HT-29 (cell line): ENCODE data around the gene LRRC8C. TPM values are rescaled to one million over a fixed set of nuclear protein-coding genes. Genes with fewer than 3 reads are reported as not detected.
A peak's percentile ranks its signal among the peaks of the same experiment; 100 is the strongest.

ENCODE experiments used
- DNase-seq: peaks from one replicate; pipeline ENCODE4 v3.0.0-alpha.2; 2015; ENCODE audit warnings: low spot score
- small RNA-seq: library from RNA; depleted of rRNA; stranded (forward); fragments of <200 nt; gene quantifications from one replicate; pipeline ENCODE3, GENCODE V24; 2014
- total RNA-seq: library from RNA; depleted of rRNA; stranded (reverse); fragments of >200 nt; shearing (Covaris generic); gene quantifications from 2 replicates; pipeline ENCODE4 v1.2.3, GENCODE V29; 2014; rRNA removed

The LRRC8C gene
- total RNA-seq, 1 experiment from 2014 or later: 2.9 TPM

- peak; percentile 2 for DNase-seq
Observed at GRCh38 chr1:89763649-89763986, 130.7 kb downstream of the LRRC8C start.

GRCh38 chr1:89765774-89766173 lies 132.9 kb downstream of the LRRC8C start:
- DNase-seq: peak; percentile 10

GRCh38 chr1:89767618-89768017 lies 134.7 kb downstream of the LRRC8C start:
- DNase-seq: no peak

Small RNAs within 50 kb of the gene (small RNA-seq; reads per million reads assigned to genes)
- gene AC093423.1: not detected

Other genes with a start within 250 kb of the LRRC8C start
- 5.0 and 11.5 TPM in 2 replicates for gene LRRC8B, start 108.3 kb upstream of the LRRC8C start, total RNA-seq
- gene LRRC8D, start 187.9 kb downstream of the LRRC8C start, total RNA-seq: 16.7 and 17.0 TPM in 2 replicates